SK-MEL-5 (cell line): Measurements from ENCODE around the gene POGLUT2. TPM values are rescaled to one million over a fixed set of nuclear protein-coding genes. Genes with fewer than 3 reads are reported as not detected.

ENCODE experiments used
- total RNA-seq: library from RNA; depleted of rRNA; stranded (reverse); fragments of >200 nt; shearing (Covaris generic); gene quantifications from 2 replicates; pipeline ENCODE4 v1.2.3, GENCODE V29; 2014; rRNA removed

Gene POGLUT2
- total RNA-seq, 1 experiment from 2014 or later: not detected

Other genes starting within 250 kb of the POGLUT2 start
- gene TPP2, start 202.0 kb downstream of the POGLUT2 start, total RNA-seq: 48.7 and 53.0 TPM in 2 replicates
- gene METTL21C, start 103.9 kb downstream of the POGLUT2 start, total RNA-seq: not detected in 2 replicates
- 41.9 and 48.4 TPM in 2 replicates for gene TEX30, start 25.2 kb downstream of the POGLUT2 start, total RNA-seq
- 15.5 and 17.2 TPM in 2 replicates for gene BIVM, start 143 bp upstream of the POGLUT2 start, total RNA-seq
- gene ERCC5, start 47.1 kb upstream of the POGLUT2 start, total RNA-seq: 42.5 and 52.0 TPM in 2 replicates